Femur (tissue), 1 donor: Measurements from ENCODE around the gene NTSR2.

ENCODE experiments used
- DNase-seq: peaks from one replicate; pipeline ENCODE4 v3.0.0-alpha.2; 2017

The NTSR2 gene

GRCh38 chr2:11657195-11657594 lies 12.8 kb downstream of the NTSR2 start:
- DNase-seq = no peak

- no peak for DNase-seq
These were observed 13.3 kb downstream of the NTSR2 start for GRCh38 chr2:11656671-11657101.

GRCh38 chr2:11656252-11656651 lies 13.7 kb downstream of the NTSR2 start:
- DNase-seq = no peak

- no peak for DNase-seq
These were observed 14.5 kb downstream of the NTSR2 start for GRCh38 chr2:11655495-11655894.

- no peak for DNase-seq
These were observed 17.4 kb downstream of the NTSR2 start for GRCh38 chr2:11652553-11652952.

- DNase-seq = no peak
These were observed 18.0 kb downstream of the NTSR2 start for GRCh38 chr2:11651856-11652548.

GRCh38 chr2:11649093-11649492 lies 20.9 kb downstream of the NTSR2 start:
- DNase-seq = no peak

GRCh38 chr2:11647834-11648600 lies 22.0 kb downstream of the NTSR2 start:
- no peak for DNase-seq

GRCh38 chr2:11646530-11646929 lies 23.5 kb downstream of the NTSR2 start:
- DNase-seq = no peak

- no peak for DNase-seq
These were observed 25.7 kb downstream of the NTSR2 start for GRCh38 chr2:11644293-11644692.

GRCh38 chr2:11642972-11643371 lies 27.0 kb downstream of the NTSR2 start:
- DNase-seq = no peak

- DNase-seq = no peak
These were observed 29.9 kb downstream of the NTSR2 start for GRCh38 chr2:11640132-11640531.

GRCh38 chr2:11639503-11639902 lies 30.5 kb downstream of the NTSR2 start:
- no peak for DNase-seq

GRCh38 chr2:11637546-11637945 lies 32.4 kb downstream of the NTSR2 start:
- DNase-seq = no peak

GRCh38 chr2:11636593-11637295 lies 33.3 kb downstream of the NTSR2 start:
- DNase-seq = no peak

- no peak for DNase-seq
These were observed 34.9 kb downstream of the NTSR2 start for GRCh38 chr2:11635141-11635540.

- DNase-seq = no peak
These were observed 35.4 kb downstream of the NTSR2 start for GRCh38 chr2:11634584-11634983.

- no peak for DNase-seq
These were observed 36.0 kb downstream of the NTSR2 start for GRCh38 chr2:11633923-11634478.

GRCh38 chr2:11631462-11631861 lies 38.5 kb downstream of the NTSR2 start:
- DNase-seq = no peak

GRCh38 chr2:11630855-11631254 lies 39.1 kb downstream of the NTSR2 start:
- no peak for DNase-seq

GRCh38 chr2:11629851-11630250 lies 40.1 kb downstream of the NTSR2 start:
- no peak for DNase-seq

- DNase-seq = no peak
These were observed 40.8 kb downstream of the NTSR2 start for GRCh38 chr2:11629215-11629614.

- no peak for DNase-seq
These were observed 41.3 kb downstream of the NTSR2 start for GRCh38 chr2:11628675-11629074.

GRCh38 chr2:11625671-11626070 lies 44.3 kb downstream of the NTSR2 start:
- DNase-seq = no peak
